ENCODE data around the gene SRGAP2. TPM values are rescaled to one million over a fixed set of nuclear protein-coding genes. Genes with fewer than 3 reads are reported as not detected.
"Not testable (repeated sequence)": the region's sequence is repeated elsewhere in the genome, so short reads cannot be mapped to it uniquely, and the experiment has no call there.

SRGAP2 gene
- total RNA-seq (2021; fragmentation: NEBNext Ultra II Directional; extraction: Animal tissue kit (Norgen Biotek cat#: 25700)), result 10 to 100 TPM; 59.6 to 75.9 (median 71.3) TPM
- long read RNA-seq, partial matches to known transcripts, result 1 of 8 reads
- long read RNA-seq, other reads (novel, unspliced or antisense), result 6 of 8 reads

DNA sequence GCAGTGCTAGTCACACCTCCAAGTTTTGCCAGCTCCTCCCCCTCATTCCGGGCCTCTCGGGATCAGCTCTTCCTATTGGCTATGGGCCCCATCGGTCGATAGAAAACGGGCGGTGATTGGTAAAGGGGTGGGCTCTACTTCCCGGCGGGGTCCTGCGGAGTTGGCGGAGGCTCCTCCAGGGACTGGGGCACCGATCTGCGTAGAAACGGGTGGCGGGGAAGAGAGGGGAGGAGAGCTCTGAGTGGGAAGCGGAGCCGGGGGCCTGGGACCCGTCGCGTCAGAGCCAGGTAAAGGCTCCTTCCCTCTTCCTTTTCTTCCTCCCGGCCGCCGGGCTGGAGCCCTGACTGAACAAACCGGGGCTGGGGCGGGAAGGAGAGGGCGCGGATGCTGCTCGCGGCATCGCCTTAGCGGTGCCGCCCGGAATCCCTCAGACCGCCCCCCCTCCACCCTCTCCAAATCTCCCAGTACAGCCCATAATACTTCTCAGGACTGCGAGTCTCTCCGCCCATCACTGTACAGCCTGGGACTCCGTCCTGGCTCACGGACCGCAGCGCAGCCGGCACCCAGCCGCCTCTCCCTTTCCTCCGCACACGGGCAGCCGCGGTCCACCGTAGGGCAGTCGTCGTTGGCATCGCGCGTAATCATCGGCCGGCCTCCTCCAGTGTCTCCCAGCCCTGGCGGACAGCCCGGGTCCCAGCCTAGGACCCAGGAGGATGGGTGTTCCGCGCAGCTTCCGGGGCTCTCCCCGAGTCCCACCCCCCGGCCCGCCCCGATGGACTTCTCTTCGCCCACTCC lies at the start of gene SRGAP2:
Gene SRGAP2 (plus strand): TSS at position 178 of the 795 bp plus-strand sequence. CDS start 2,430 bp downstream, outside the sequence.
- peak within 1 kb of the TSS; percentile 83 for H3K4me3 Mint-ChIP-seq
- not testable (repeated sequence) for H3K36me3 Mint-ChIP-seq (ENCODE audit: low read depth); H3K9me3 Mint-ChIP-seq; H3K4me1 Mint-ChIP-seq (ENCODE audit: low read depth); H3K27me3 Mint-ChIP-seq (ENCODE audit: insufficient read depth)
- H3K27ac Mint-ChIP-seq, result peak within 1 kb of the TSS; percentile 78
- peak; percentile 49 for DNase-seq

DNA sequence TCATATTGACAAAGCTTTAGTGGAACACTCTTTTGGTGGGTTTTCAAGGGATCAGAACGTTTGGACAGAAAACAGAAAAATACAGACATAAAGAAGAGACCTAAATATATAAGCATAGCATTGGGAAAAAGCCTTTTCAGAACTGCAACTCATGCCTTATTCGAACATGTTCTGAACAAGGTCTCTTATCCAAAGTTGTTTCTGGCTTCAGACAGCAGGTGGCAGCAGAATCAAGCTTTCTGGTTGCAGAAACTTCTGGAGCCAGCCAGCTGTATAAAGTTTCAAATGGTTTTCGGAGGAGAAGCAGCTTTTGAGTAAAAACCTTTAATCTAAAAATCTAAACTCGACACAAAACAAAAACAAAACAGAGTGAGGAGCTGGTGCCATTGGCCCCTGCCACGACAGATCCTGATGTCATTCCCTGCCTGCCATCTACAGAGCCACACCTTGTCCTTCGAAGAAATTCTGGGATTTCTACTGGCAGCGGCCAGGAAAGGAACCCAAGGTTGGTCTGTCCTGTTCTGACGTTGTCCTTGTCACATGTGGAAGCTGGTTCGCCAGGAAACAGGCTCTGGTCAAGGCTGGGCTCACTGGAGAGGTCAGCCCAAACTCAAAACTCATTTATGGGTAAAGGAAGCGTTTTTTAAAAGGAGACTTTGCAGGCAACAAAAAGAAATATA lies 35.9 kb upstream of the SRGAP2 start:
- not testable (repeated sequence) for H3K36me3 Mint-ChIP-seq (ENCODE audit: low read depth); H3K4me1 Mint-ChIP-seq (ENCODE audit: low read depth); H3K4me3 Mint-ChIP-seq; H3K9me3 Mint-ChIP-seq; DNase-seq; H3K27ac Mint-ChIP-seq; H3K27me3 Mint-ChIP-seq (ENCODE audit: insufficient read depth)
- TF ChIP-seq CTCF (IDR thresholded peaks at IDR 0.05), result peak; percentile 70

GRCh38 chr1:206169794-206170193 lies 33.5 kb upstream of the SRGAP2 start:
- not testable (repeated sequence) for H3K4me1 Mint-ChIP-seq (ENCODE audit: low read depth); H3K4me3 Mint-ChIP-seq; H3K27me3 Mint-ChIP-seq (ENCODE audit: insufficient read depth); H3K27ac Mint-ChIP-seq; DNase-seq; H3K36me3 Mint-ChIP-seq (ENCODE audit: low read depth); H3K9me3 Mint-ChIP-seq

DNA sequence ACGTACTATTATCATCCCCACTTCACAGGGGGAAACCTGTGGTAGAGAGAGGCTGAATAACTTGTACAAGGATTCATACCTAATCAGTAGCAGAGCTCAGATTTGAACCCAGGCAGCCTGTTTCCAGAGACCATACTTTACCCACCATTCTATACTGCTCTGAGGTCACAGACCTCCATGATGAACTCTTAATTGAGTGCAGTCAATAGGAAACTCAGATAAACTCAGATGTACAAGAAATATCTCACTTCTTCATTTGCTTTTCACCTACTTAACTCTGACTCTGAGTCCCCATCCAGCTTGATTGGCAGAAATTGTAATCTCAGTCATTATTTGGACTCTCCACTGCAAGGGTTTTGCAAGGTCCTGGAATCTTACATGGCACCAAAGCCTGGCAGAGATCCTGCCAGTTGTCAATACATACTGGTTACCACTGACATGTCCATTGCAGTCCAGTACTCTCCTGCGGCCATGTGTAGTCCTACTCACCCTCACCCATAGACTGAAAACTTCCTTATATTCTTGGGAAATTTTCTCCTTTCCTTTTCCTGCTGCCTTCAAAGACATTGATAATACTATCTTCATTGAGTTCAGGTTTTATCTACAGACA lies 30.1 kb upstream of the SRGAP2 start:
- not testable (repeated sequence) for H3K36me3 Mint-ChIP-seq (ENCODE audit: low read depth); H3K9me3 Mint-ChIP-seq; H3K27ac Mint-ChIP-seq; H3K4me3 Mint-ChIP-seq; DNase-seq; H3K4me1 Mint-ChIP-seq (ENCODE audit: low read depth); H3K27me3 Mint-ChIP-seq (ENCODE audit: insufficient read depth)

DNA sequence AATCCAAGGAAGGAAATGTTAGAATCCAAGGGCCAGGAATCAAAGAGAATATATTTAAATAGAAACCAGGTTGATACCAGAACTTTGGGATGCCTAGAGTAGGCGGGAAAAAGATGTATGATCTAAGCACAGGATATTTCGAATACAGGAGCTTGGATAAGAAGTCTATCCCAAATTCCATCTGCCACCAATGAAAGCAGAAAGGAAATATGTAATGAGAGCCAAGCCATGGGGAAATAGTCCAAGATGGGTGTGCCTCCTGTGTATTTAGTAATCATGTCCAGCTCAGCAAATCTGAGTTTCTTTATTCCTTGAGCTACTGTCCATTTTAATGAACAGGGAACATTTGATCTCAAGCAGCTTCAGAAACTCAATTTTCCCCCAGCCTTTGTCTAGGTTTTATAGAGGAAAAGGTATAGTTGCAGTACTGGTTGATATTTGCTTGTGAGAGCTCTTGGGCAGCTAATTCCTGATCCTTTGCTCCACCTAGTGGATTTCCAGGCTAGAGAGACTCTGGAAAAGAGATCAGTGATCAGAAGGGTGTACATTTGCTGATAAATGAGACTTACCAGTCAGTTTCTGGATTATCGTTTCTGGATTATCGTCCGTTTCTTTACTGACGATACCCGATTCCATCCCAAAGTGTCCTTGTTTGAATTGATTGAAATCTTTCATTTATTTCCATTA lies 29.0 kb upstream of the SRGAP2 start:
- H3K36me3 Mint-ChIP-seq (ENCODE audit: low read depth); H3K4me3 Mint-ChIP-seq; H3K27ac Mint-ChIP-seq; H3K27me3 Mint-ChIP-seq (ENCODE audit: insufficient read depth); H3K9me3 Mint-ChIP-seq: not testable (repeated sequence)
- DNase-seq, result peak; percentile 47
- peak; percentile 46; the same call in 1 of the 2 replicates for TF ChIP-seq CTCF (IDR thresholded peaks at IDR 0.05)
- H3K4me1 Mint-ChIP-seq (ENCODE audit: low read depth), result peaks cover 19% of the 10 kb centered on the region

DNA sequence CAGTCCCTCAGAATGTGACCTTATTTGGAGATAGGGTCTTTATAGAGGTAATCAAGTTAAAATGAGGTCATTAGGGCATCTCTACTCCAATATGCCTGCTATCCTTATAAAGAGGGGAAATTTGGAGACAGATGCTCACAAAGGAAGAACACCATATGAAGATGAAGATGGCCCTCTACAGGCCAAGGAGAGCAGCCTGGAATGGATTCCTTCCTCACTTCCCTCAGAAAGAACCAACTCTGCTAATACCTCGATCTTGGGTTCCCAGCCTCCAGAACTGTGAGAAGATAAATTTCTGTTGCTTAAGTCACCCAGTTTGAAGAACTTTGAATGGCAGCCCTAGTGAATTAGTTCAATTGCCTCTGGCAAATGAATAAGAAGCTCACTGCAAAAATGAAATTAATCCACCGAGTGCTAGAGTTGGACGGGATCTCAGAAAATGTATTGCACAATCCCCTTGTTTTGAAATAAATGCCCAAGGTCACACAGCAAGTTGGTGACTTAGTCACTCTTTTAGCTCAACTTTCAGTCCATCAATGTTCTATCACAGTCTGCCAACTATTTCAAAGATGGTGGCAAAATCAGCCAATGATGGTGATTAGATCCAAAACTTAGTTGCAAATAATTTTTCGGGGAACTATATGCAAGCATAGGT lies 27.8 kb upstream of the SRGAP2 start:
- Mint-ChIP-seq H3K27ac (peak overlapping the region; percentile 69; the same call in 1 of the 2 replicates), H3K4me1 (ENCODE audit: low read depth) (peaks cover 20% of the 10 kb centered on the region), H3K4me3 (peak overlapping the region; percentile 71)
- peak; percentile 49 for TF ChIP-seq CTCF (IDR thresholded peaks at IDR 0.05)
- not testable (repeated sequence) for H3K9me3 Mint-ChIP-seq; H3K27me3 Mint-ChIP-seq (ENCODE audit: insufficient read depth); H3K36me3 Mint-ChIP-seq (ENCODE audit: low read depth)
- peak; percentile 49 for DNase-seq

- not testable (repeated sequence) for H3K36me3 Mint-ChIP-seq (ENCODE audit: low read depth); H3K9me3 Mint-ChIP-seq; H3K27me3 Mint-ChIP-seq (ENCODE audit: insufficient read depth); H3K4me3 Mint-ChIP-seq
- Mint-ChIP-seq H3K27ac (peak overlapping the region; percentile 33; the same call in 1 of the 2 replicates), H3K4me1 (ENCODE audit: low read depth) (peaks cover 20% of the 10 kb centered on the region)
- DNase-seq, result peak; percentile 89
Observed at GRCh38 chr1:206176114-206176502, 27.2 kb upstream of the SRGAP2 start.

- not testable (repeated sequence) for H3K36me3 Mint-ChIP-seq (ENCODE audit: low read depth); H3K9me3 Mint-ChIP-seq; H3K27me3 Mint-ChIP-seq (ENCODE audit: insufficient read depth)
- Mint-ChIP-seq H3K27ac (peak overlapping the region; percentile 89), H3K4me1 (ENCODE audit: low read depth) (peaks cover 20% of the 10 kb centered on the region), H3K4me3 (peak overlapping the region; percentile 47; the same call in 1 of the 2 replicates)
- DNase-seq, result peak; percentile 89
Observed at GRCh38 chr1:206178061-206178989, 25.0 kb upstream of the SRGAP2 start.

DNA sequence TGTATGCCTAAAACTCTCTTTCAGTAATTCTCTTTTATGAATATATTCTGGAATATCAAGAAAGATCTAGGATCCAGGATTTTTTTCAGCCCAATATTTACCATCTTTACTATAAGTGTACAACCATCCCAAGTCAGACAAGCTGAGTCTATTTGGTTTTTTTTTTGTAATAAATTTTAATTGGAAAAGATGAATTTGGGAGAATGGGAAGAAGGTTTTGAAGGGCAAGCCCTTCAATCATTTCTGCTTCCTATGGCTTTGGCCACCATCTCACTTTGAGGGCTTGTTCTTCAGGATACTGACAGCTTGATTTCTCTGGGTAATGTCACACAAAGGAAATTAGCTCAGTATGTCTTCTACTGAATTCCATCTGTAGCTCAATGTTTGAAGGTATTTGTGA lies 23.7 kb upstream of the SRGAP2 start:
- H3K36me3 Mint-ChIP-seq (ENCODE audit: low read depth); H3K4me3 Mint-ChIP-seq; DNase-seq; H3K27ac Mint-ChIP-seq; H3K9me3 Mint-ChIP-seq; H3K27me3 Mint-ChIP-seq (ENCODE audit: insufficient read depth): not testable (repeated sequence)
- peaks cover 20% of the 10 kb centered on the region for H3K4me1 Mint-ChIP-seq (ENCODE audit: low read depth)

Measured in HFFc6 (cell line).